Measurements from ENCODE around the gene RBM8A. TPM values are rescaled to one million over a fixed set of nuclear protein-coding genes. Genes with fewer than 3 reads are reported as not detected.

Gene RBM8A
- total RNA-seq (2014; rRNA removed; shearing (Covaris generic)) (135 and 239 TPM in 2 replicates), total RNA-seq (2022) (177 and 200 TPM in 2 replicates), Bru-seq, nascent RNA (percentile 97 among the genes with signal in this experiment), BruChase-seq, experiment 1, labeled RNA remaining after a 6-hour chase (percentile 98 among the genes with signal in this experiment), BruChase-seq, experiment 2, labeled RNA remaining after a 2-hour chase (percentile 99 among the genes with signal in this experiment)
- long read RNA-seq, full-length matches to known transcripts, result 204 of 277 reads
- long read RNA-seq, partial matches to known transcripts, result 50 of 277 reads
- long read RNA-seq, other reads (novel, unspliced or antisense), result 23 of 277 reads

DNA sequence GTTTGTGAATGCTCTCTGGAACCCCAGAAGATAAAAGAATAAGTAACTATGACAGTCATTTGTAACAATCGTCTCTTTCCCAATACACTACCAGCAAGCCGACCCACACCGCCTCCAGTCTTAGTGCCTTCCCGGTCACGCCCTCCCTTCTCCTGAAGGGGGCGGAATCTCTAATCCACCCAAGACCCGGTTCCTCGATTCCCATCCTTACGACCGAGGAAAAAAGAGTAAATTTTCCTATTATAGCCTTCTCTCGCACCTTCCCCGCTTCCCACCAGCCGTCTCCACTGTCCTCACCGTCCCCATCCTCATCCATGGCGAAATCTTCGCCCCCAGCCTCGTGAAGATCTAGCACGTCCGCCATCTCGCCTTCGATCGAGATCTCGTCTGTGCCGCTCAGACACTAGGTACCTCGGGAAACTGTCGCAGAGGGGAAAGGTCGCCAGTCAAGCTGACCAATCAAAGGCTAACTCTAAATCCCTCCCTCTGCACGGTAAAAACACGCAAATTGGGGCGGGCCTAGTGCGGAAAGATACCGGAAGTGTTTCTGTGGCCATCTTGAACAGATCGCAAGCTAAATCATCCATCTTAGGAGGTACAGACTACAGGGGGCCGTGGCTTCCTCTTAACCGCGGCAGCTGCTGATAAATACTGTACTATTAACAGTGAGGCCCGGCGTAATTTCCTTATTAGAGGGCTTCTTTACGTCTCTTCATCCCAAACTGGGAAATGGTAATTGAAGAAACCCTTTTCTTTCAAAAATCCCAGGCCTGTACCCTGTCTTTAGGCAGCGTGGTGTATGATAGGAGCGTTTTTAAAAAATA, at the start of gene RBM8A:
RBM8A (minus strand) TSS at position 422 of the 824 bp plus-strand sequence; CDS start at position 364, 58 bp downstream.
- H3K9me3 ChIP-seq (ENCODE audit: low read length), result no peaks in the 10 kb centered on the region
- H3K4me2 ChIP-seq (ENCODE audit: low read length), result peak within 1 kb of the TSS; percentile 84
- ChIA-PET CTCF (ENCODE audit: unreplicated experiment) (interaction anchor here (0.6 to 1.1 kb wide), 4 partner anchors 9 to 224 kb away, joined by 3 to 4 read pairs (median 3); partner anchors contain the start of genes NUDT17 and PEX11B), POLR2A (interaction anchor here (0.6 to 2.2 kb wide), 19 partner anchors 9 to 110 kb away, joined by 3 to 20 read pairs (median 5); partner anchors contain the start of genes ANKRD34A, LIX1L, NUDT17 and PEX11B)
- H3K4me3 ChIP-seq (ENCODE audit: low read depth, low read length, poor library complexity, severe bottlenecking), result peak within 1 kb of the TSS; percentile 92
- H2AFZ ChIP-seq (ENCODE audit: low read length), result peak within 1 kb of the TSS; percentile 39; the same call in 1 of the 2 replicates
- peaks cover 25% of the 10 kb centered on the region for H3K4me1 ChIP-seq (ENCODE audit: insufficient read depth, low read length, poor library complexity, severe bottlenecking)
- no peak for TF ChIP-seq EZH2phosphoT487 (IDR thresholded peaks at IDR 0.05; ENCODE audit: borderline replicate concordance, low read depth, low read length)
- TF ChIP-seq, protein P1, sequence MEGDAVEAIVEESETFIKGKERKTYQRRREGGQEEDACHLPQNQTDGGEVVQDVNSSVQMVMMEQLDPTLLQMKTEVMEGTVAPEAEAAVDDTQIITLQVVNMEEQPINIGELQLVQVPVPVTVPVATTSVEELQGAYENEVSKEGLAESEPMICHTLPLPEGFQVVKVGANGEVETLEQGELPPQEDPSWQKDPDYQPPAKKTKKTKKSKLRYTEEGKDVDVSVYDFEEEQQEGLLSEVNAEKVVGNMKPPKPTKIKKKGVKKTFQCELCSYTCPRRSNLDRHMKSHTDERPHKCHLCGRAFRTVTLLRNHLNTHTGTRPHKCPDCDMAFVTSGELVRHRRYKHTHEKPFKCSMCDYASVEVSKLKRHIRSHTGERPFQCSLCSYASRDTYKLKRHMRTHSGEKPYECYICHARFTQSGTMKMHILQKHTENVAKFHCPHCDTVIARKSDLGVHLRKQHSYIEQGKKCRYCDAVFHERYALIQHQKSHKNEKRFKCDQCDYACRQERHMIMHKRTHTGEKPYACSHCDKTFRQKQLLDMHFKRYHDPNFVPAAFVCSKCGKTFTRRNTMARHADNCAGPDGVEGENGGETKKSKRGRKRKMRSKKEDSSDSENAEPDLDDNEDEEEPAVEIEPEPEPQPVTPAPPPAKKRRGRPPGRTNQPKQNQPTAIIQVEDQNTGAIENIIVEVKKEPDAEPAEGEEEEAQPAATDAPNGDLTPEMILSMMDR (conservative IDR thresholded peaks at IDR 0.05; ENCODE audit: low read length), result peak; percentile 88
- intact Hi-C loops (cut with micrococcal nuclease; ENCODE audit: unreplicated experiment), result loop anchor here (1.0 to 5.0 kb wide), 2 partner anchors 37 to 70 kb away; partner anchors contain the start of genes ANKRD34A, POLR3GL and TXNIP
- peaks cover 35% of the 10 kb centered on the region for H3K36me3 ChIP-seq (ENCODE audit: insufficient read depth, low read length)
- H4K20me1 ChIP-seq (ENCODE audit: insufficient read depth, low read length), result no peaks in the 10 kb centered on the region; the same call in 1 of the 2 replicates
- H3K79me2 ChIP-seq (ENCODE audit: insufficient read depth, low read depth, low read length), result peaks cover 16% of the 10 kb centered on the region
- no peaks in the 10 kb centered on the region for H3K9me2 ChIP-seq (ENCODE audit: insufficient read depth, low read length)
- no TSS peak for BruUV-seq (replicated peaks)
- peak; percentile 99 for DNase-seq (ENCODE audit: low spot score)
- peak within 1 kb of the TSS; percentile 91 for H3K27ac ChIP-seq (ENCODE audit: low read depth, low read length, poor library complexity, severe bottlenecking)

DNA sequence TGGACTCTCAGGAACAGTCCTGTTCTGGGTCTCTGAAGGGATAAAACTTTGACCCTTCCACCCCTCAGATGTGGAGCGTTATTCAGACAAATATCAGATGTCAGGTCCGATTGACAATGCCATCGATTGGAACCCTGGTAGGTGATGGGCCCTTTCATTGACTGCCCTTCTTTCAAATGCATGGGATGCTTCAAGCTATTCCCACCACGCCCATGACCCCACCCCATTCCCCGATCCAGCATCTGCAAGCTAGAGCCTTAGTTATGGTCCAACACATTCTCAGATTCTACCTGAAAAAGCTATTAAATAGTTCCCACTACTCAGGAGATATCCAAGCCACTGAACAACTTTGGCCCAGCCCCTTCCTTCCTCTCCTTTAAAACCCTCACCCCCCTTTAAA, 49.7 kb upstream of the RBM8A start:
- no peaks in the 10 kb centered on the region for H3K9me3 ChIP-seq (ENCODE audit: low read length)
- H3K4me1 ChIP-seq (ENCODE audit: insufficient read depth, low read length, poor library complexity, severe bottlenecking), result peaks cover 52% of the 10 kb centered on the region
- DNase-seq (ENCODE audit: low spot score), result no peak
- no TSS peak for BruUV-seq (replicated peaks)
- no peaks in the 10 kb centered on the region for H3K36me3 ChIP-seq (ENCODE audit: insufficient read depth, low read length)
- H3K4me2 ChIP-seq (ENCODE audit: low read length), result no peak overlapping the region
- no peaks in the 10 kb centered on the region for H3K9me2 ChIP-seq (ENCODE audit: insufficient read depth, low read length)
- peak overlapping the region; percentile 20; the same call in 1 of the 2 replicates for H2AFZ ChIP-seq (ENCODE audit: low read length)
- intact Hi-C loops (cut with micrococcal nuclease; ENCODE audit: unreplicated experiment), result loop anchor here (1.0 to 5.0 kb wide), 3 partner anchors 30 to 130 kb away; partner anchors contain the start of gene NUDT17
- H3K4me3 ChIP-seq (ENCODE audit: low read depth, low read length, poor library complexity, severe bottlenecking), result no peak overlapping the region
- ChIA-PET POLR2A (interaction anchor here (0.6 to 4.6 kb wide), 4 partner anchors 12 to 45 kb away, joined by 3 to 58 read pairs (median 5); partner anchors contain the start of genes ANKRD34A and POLR3GL), CTCF (ENCODE audit: unreplicated experiment) (interaction anchor here (0.6 to 4.1 kb wide), 4 partner anchors 28 to 118 kb away, joined by 3 to 26 read pairs (median 12); partner anchors contain the start of gene PIAS3)
- TF ChIP-seq EZH2phosphoT487 (IDR thresholded peaks at IDR 0.05; ENCODE audit: borderline replicate concordance, low read depth, low read length), result no peak
- H3K79me2 ChIP-seq (ENCODE audit: insufficient read depth, low read depth, low read length), result no peaks in the 10 kb centered on the region
- H4K20me1 ChIP-seq (ENCODE audit: insufficient read depth, low read length), result no peaks in the 10 kb centered on the region
- no peak overlapping the region for H3K27ac ChIP-seq (ENCODE audit: low read depth, low read length, poor library complexity, severe bottlenecking)

DNA sequence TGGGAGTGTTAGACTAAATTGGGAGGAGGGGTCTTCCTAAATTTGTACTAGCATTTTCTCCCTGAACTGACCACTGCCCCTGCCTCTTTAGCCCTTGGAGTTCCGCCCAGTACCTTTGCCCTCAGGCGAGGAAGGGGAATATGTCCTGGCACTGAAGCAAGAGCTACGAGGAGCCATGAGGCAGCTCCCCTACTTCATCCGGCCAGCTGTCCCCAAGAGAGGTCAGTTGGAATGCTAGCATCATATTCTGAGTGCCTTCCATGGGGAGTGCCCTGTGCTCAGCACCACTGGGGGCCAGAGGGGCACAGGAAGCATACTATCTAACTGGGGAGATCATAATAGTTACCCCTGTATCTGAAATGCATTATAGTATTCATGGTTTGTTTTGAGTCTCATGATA, 47.9 kb upstream of the RBM8A start:
- no peaks in the 10 kb centered on the region for H4K20me1 ChIP-seq (ENCODE audit: insufficient read depth, low read length)
- no peak overlapping the region for H3K4me3 ChIP-seq (ENCODE audit: low read depth, low read length, poor library complexity, severe bottlenecking)
- H3K36me3 ChIP-seq (ENCODE audit: insufficient read depth, low read length), result no peaks in the 10 kb centered on the region
- H3K27ac ChIP-seq (ENCODE audit: low read depth, low read length, poor library complexity, severe bottlenecking), result no peak overlapping the region
- intact Hi-C loops (cut with micrococcal nuclease; ENCODE audit: unreplicated experiment), result loop anchor here (5.0 kb wide), 1 partner anchor 128 kb away; the partner anchor contains the start of gene NUDT17
- no peaks in the 10 kb centered on the region for H3K9me3 ChIP-seq (ENCODE audit: low read length)
- DNase-seq (ENCODE audit: low spot score), result no peak
- peaks cover 34% of the 10 kb centered on the region for H3K4me1 ChIP-seq (ENCODE audit: insufficient read depth, low read length, poor library complexity, severe bottlenecking)
- TF ChIP-seq, protein P1 (conservative IDR thresholded peaks at IDR 0.05; ENCODE audit: low read length), result no peak
- TF ChIP-seq EZH2phosphoT487 (IDR thresholded peaks at IDR 0.05; ENCODE audit: borderline replicate concordance, low read depth, low read length), result no peak
- no peaks in the 10 kb centered on the region for H3K79me2 ChIP-seq (ENCODE audit: insufficient read depth, low read depth, low read length)
- POLR2A ChIA-PET, result no interaction called here
- no peaks in the 10 kb centered on the region for H3K9me2 ChIP-seq (ENCODE audit: insufficient read depth, low read length)
- CTCF ChIA-PET (ENCODE audit: unreplicated experiment), result no interaction called here
- no peak overlapping the region for H3K4me2 ChIP-seq (ENCODE audit: low read length)
- no TSS peak for BruUV-seq (replicated peaks)
- H2AFZ ChIP-seq (ENCODE audit: low read length), result no peak overlapping the region
